ENCODE data around the gene SLIT2. TPM values are rescaled to one million over a fixed set of nuclear protein-coding genes. Genes with fewer than 3 reads are reported as not detected.

SLIT2 gene
- total RNA-seq, 2 experiments from 2014 or later = not detected

GRCh38 chr4:20253283-20253734, 1.6 kb downstream of the SLIT2 start:
- Mint-ChIP-seq H3K27me3 (peaks cover 49% of the 10 kb centered on the region), H3K27ac (no peak overlapping the region), H3K4me1 (peaks cover 7% of the 10 kb centered on the region), H3K9me3 (ENCODE audit: low read depth) (no peaks in the 10 kb centered on the region), H3K36me3 (ENCODE audit: low read depth) (no peaks in the 10 kb centered on the region), H3K4me3 (no peak overlapping the region)
- DNase-seq = no peak
- CTCF ChIA-PET = no interaction called here
- intact Hi-C loops (cut with DNase I, micrococcal nuclease) = no loop called here
- POLR2A ChIA-PET = no interaction called here
- no peak for ATAC-seq

DNA sequence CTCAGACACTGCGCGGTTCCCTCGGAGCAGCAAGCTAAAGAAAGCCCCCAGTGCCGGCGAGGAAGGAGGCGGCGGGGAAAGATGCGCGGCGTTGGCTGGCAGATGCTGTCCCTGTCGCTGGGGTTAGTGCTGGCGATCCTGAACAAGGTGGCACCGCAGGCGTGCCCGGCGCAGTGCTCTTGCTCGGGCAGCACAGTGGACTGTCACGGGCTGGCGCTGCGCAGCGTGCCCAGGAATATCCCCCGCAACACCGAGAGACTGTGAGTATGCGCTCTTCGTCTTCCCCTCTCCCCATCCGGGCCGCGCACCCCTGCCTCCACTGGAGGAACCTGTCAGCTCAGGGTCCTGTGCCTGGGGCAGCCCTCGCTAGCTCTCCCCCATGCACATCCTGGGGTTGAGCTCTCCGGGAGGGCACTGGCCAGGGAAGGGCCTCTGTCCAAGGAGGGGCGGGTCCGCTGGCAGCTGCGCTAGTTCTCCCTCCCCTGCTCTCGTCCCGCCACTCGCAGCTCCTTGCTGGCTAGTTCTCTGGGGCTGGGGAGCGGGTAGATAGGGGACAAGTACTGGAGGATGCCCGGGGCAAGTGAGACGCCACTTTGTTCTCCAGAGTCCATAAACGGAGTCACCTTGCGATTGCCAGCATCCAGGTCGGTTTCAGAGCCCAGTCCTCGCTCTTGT, 2.2 kb downstream of the SLIT2 start:
- no peak overlapping the region for H3K27ac Mint-ChIP-seq
- ATAC-seq = no peak
- DNase-seq = no peak
- H3K36me3 Mint-ChIP-seq (ENCODE audit: low read depth) = no peaks in the 10 kb centered on the region
- no peaks in the 10 kb centered on the region for H3K9me3 Mint-ChIP-seq (ENCODE audit: low read depth)
- POLR2A ChIA-PET = no interaction called here
- intact Hi-C loops (cut with DNase I, micrococcal nuclease) = no loop called here
- peaks cover 46% of the 10 kb centered on the region for H3K27me3 Mint-ChIP-seq
- no peak overlapping the region for H3K4me3 Mint-ChIP-seq
- CTCF ChIA-PET = no interaction called here
- H3K4me1 Mint-ChIP-seq = peaks cover 7% of the 10 kb centered on the region

DNA sequence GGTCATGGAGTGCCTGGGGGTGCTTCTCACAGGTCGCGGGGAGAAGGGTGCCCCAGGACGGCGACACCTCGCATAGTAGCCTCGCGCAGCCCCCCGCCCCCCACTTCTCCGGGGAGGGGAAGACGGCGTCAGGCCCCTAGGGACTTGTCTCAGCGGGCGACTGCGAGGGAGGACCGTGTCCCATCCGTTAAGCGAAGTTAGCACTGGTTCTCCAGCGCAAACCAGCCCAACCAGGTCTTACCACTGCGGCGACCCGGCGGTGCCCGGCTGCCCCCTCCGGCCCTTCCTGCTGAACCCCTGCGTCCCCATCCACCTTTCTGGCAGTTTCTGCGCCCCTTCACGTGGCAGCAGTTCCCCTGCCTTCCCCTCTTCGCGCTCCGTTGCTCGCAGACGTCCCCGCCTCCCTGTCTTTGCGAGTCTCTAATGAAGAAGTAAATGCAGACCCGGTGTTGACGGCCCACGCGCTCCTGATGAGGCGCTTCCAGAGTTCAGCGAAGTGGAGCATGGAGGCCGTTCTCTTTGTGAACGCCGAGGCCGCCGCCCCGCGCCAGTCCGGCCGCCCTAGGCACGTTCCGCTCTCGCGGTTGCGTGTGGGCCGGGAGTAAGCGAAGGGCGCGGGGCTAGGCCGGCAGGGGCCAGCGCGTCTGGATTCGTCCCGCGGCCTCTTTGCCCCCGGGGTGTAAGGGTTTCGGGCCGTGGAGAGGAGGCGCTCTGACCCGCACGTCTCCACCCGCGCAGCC, 3.0 kb downstream of the SLIT2 start:
- Mint-ChIP-seq H3K4me1 (peaks cover 7% of the 10 kb centered on the region), H3K36me3 (ENCODE audit: low read depth) (no peaks in the 10 kb centered on the region), H3K27ac (no peak overlapping the region), H3K9me3 (ENCODE audit: low read depth) (no peaks in the 10 kb centered on the region), H3K4me3 (no peak overlapping the region), H3K27me3 (peaks cover 46% of the 10 kb centered on the region)
- POLR2A ChIA-PET = no interaction called here
- no peak for DNase-seq
- CTCF ChIA-PET = no interaction called here
- intact Hi-C loops (cut with DNase I, micrococcal nuclease) = no loop called here
- ATAC-seq = no peak

DNA sequence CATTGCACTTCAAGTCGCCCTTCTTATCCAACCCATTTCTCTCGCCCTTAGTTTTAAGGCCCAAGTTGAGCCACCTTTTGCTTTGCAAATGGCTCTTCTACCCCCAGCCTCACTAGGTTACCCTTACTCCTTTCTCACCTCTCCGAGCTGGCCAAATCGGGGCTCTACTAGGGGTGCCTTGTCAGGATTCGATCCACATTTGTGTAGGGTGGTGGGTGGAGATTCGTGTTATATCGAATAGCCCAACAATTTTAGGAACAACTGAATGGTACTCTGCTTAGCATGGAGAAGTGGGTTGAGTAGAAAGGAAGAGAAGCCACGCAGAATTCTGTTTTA, 3.5 kb downstream of the SLIT2 start:
- ChIA-PET CTCF (no interaction called here), POLR2A (no interaction called here)
- Mint-ChIP-seq H3K9me3 (ENCODE audit: low read depth) (no peaks in the 10 kb centered on the region), H3K27ac (no peak overlapping the region), H3K27me3 (peaks cover 46% of the 10 kb centered on the region), H3K4me3 (no peak overlapping the region), H3K36me3 (ENCODE audit: low read depth) (no peaks in the 10 kb centered on the region), H3K4me1 (peaks cover 7% of the 10 kb centered on the region)
- ATAC-seq = no peak
- intact Hi-C loops (cut with DNase I, micrococcal nuclease) = no loop called here
- no peak for DNase-seq

DNA sequence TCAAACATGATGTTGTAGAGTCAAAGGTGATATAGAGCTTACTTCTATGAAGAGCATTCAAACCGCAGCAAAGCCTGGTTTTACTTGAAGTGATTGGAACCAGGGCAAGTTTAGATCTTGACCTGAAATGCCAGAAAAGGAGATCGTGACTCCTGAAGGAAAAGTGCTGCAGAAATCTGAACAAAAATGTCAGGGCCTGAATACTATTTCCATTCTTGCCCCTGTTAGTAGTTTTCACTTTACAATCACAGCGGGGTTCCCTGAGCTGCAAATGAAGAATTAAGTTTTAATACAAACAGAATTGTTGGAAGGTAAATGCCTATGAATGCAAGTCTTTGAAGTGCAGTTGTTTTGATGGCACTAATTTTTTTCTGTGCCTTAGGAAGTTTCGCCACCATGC, 4.1 kb downstream of the SLIT2 start:
- intact Hi-C loops (cut with DNase I, micrococcal nuclease) = no loop called here
- Mint-ChIP-seq H3K27ac (no peak overlapping the region), H3K9me3 (ENCODE audit: low read depth) (no peaks in the 10 kb centered on the region), H3K4me3 (no peak overlapping the region), H3K36me3 (ENCODE audit: low read depth) (no peaks in the 10 kb centered on the region), H3K4me1 (peaks cover 7% of the 10 kb centered on the region), H3K27me3 (peaks cover 40% of the 10 kb centered on the region)
- DNase-seq (no peak), ATAC-seq (no peak)
- ChIA-PET CTCF (no interaction called here), POLR2A (no interaction called here)

- peaks cover 34% of the 10 kb centered on the region for H3K27me3 Mint-ChIP-seq
- H3K4me3 Mint-ChIP-seq = no peak overlapping the region
- DNase-seq (no peak), ATAC-seq (no peak)
- H3K9me3 Mint-ChIP-seq (ENCODE audit: low read depth) = no peaks in the 10 kb centered on the region
- ChIA-PET CTCF (no interaction called here), POLR2A (no interaction called here)
- H3K27ac Mint-ChIP-seq = no peak overlapping the region
- intact Hi-C loops (cut with DNase I, micrococcal nuclease) = no loop called here
- H3K4me1 Mint-ChIP-seq = peaks cover 6% of the 10 kb centered on the region
- H3K36me3 Mint-ChIP-seq (ENCODE audit: low read depth) = no peaks in the 10 kb centered on the region
Measured at GRCh38 chr4:20256381-20256881, 4.7 kb downstream of the SLIT2 start.

GRCh38 chr4:20259707-20260106, 8.0 kb downstream of the SLIT2 start:
- no peak for ATAC-seq
- Mint-ChIP-seq H3K4me3 (no peak overlapping the region), H3K27ac (no peak overlapping the region), H3K4me1 (no peaks in the 10 kb centered on the region), H3K36me3 (ENCODE audit: low read depth) (no peaks in the 10 kb centered on the region), H3K27me3 (peaks cover 18% of the 10 kb centered on the region), H3K9me3 (ENCODE audit: low read depth) (no peaks in the 10 kb centered on the region)
- ChIA-PET POLR2A (no interaction called here), CTCF (interaction anchor here (2.8 kb wide), 1 partner anchor 11 kb away, joined by 16 read pairs; no protein-coding TSS in a partner anchor)
- intact Hi-C loops (cut with DNase I, micrococcal nuclease) = no loop called here
- DNase-seq = no peak

- intact Hi-C loops (cut with DNase I, micrococcal nuclease) = no loop called here
- ChIA-PET POLR2A (no interaction called here), CTCF (interaction anchor here (0.6 kb wide), 1 partner anchor 11 kb away, joined by 3 read pairs; no protein-coding TSS in a partner anchor)
- DNase-seq = no peak
- Mint-ChIP-seq H3K27me3 (peaks cover 8% of the 10 kb centered on the region), H3K9me3 (ENCODE audit: low read depth) (no peaks in the 10 kb centered on the region), H3K4me1 (no peaks in the 10 kb centered on the region), H3K4me3 (no peak overlapping the region), H3K27ac (no peak overlapping the region), H3K36me3 (ENCODE audit: low read depth) (no peaks in the 10 kb centered on the region)
- ATAC-seq = no peak
Measured at GRCh38 chr4:20260821-20261220, 9.1 kb downstream of the SLIT2 start.

DNA sequence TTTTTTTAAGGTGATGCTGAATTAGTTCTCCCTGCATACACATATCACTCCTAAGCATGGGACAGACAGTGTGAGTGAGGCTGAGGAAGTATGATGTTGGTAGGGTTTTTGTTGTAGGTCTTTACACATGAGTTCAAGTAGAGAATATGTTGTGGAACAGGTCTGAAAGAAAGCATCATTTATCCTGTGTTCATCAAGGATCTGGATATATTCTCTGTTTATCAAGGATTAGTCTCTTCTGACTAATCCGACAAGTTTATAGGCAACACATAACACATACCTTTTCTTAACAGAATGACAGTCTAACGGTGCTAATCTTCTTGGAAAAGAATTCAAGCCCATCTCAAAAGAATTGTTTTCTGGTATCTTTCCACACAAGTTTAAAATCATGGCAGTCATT, 10.5 kb downstream of the SLIT2 start:
- Mint-ChIP-seq H3K4me1 (no peaks in the 10 kb centered on the region), H3K9me3 (ENCODE audit: low read depth) (no peaks in the 10 kb centered on the region), H3K27me3 (peaks cover 7% of the 10 kb centered on the region), H3K36me3 (ENCODE audit: low read depth) (no peaks in the 10 kb centered on the region), H3K27ac (no peak overlapping the region), H3K4me3 (no peak overlapping the region)
- DNase-seq (no peak), ATAC-seq (no peak)
- intact Hi-C loops (cut with DNase I, micrococcal nuclease) = no loop called here
- ChIA-PET CTCF (no interaction called here), POLR2A (no interaction called here)

DNA sequence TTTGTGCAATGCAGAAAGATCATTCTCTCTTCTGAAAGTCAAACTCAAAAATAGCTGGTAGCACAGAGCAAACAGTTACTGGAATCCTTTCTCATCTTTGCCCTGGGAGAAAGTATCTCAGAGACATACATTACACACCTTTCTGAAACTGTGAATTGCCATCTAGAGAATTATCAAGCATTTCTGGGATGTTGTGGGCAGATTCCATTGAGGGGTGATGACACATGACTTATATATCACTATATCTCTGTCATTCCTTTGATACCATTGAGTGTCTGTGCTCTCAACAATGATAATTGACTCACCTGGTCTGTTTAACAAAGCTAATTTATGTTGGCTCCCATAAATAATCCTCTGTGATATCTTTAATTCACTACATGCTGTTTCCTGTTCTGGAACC, 13.0 kb downstream of the SLIT2 start:
- intact Hi-C loops (cut with DNase I, micrococcal nuclease) = no loop called here
- Mint-ChIP-seq H3K27me3 (peaks cover 4% of the 10 kb centered on the region), H3K4me3 (no peak overlapping the region), H3K4me1 (no peaks in the 10 kb centered on the region), H3K9me3 (ENCODE audit: low read depth) (no peaks in the 10 kb centered on the region), H3K36me3 (ENCODE audit: low read depth) (no peaks in the 10 kb centered on the region), H3K27ac (no peak overlapping the region)
- ATAC-seq (no peak), DNase-seq (no peak)
- CTCF ChIA-PET = no interaction called here
- POLR2A ChIA-PET = no interaction called here

- intact Hi-C loops (cut with DNase I, micrococcal nuclease) = no loop called here
- DNase-seq = no peak
- H3K9me3 Mint-ChIP-seq (ENCODE audit: low read depth) = no peaks in the 10 kb centered on the region
- no peaks in the 10 kb centered on the region for H3K36me3 Mint-ChIP-seq (ENCODE audit: low read depth)
- ChIA-PET POLR2A (no interaction called here), CTCF (no interaction called here)
- ATAC-seq = no peak
- H3K4me1 Mint-ChIP-seq = no peaks in the 10 kb centered on the region
- H3K4me3 Mint-ChIP-seq = no peak overlapping the region
- no peak overlapping the region for H3K27ac Mint-ChIP-seq
- H3K27me3 Mint-ChIP-seq = peaks cover 4% of the 10 kb centered on the region
Measured at GRCh38 chr4:20265726-20266125, 14.0 kb downstream of the SLIT2 start.

DNA sequence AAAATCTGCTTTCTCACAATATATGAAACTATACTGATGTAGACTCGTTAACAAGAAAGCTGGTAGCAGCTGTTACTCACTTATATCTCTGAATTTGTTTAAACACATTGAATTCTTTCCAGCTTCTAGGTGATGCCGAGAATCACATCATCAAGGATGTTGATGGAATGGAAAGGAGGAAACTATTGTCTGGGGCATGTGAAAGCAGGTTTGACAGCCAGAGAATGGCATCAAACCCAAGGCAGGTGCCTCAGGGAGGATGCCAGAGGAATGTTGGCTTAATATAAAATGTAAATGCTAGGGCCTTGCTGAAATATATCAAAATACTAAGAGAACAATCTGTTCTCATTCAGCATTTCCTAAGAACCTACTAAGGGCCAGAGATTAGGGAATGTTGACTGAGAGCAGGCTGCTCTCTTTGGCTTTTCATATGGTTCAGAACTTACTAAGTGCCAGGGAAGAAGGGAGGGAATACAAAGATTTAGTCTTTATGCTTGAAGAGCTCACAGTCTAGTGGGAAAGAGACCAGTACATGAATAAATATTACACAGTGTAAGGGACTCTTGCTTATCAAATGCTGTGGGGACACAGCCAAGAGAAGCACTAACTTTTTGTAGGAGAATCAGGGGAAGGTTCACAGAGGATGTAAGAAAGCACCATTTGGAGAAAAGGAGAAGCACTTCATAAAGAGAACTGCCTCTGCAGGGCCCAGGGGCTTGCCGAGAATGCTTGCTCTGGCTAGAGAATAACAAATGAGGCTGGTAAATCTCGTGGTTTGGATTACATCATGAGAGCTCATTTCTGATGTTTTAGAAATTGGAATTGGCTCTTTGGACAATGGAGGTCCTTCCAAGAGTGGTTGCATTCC, 14.7 kb downstream of the SLIT2 start:
- ChIA-PET CTCF (no interaction called here), POLR2A (no interaction called here)
- Mint-ChIP-seq H3K36me3 (ENCODE audit: low read depth) (no peaks in the 10 kb centered on the region), H3K9me3 (ENCODE audit: low read depth) (no peaks in the 10 kb centered on the region), H3K4me3 (no peak overlapping the region), H3K27me3 (peaks cover 4% of the 10 kb centered on the region), H3K4me1 (no peaks in the 10 kb centered on the region), H3K27ac (no peak overlapping the region)
- no peak for ATAC-seq
- DNase-seq = no peak
- intact Hi-C loops (cut with DNase I, micrococcal nuclease) = no loop called here
